ENCODE data around the gene GCK.

DNA sequence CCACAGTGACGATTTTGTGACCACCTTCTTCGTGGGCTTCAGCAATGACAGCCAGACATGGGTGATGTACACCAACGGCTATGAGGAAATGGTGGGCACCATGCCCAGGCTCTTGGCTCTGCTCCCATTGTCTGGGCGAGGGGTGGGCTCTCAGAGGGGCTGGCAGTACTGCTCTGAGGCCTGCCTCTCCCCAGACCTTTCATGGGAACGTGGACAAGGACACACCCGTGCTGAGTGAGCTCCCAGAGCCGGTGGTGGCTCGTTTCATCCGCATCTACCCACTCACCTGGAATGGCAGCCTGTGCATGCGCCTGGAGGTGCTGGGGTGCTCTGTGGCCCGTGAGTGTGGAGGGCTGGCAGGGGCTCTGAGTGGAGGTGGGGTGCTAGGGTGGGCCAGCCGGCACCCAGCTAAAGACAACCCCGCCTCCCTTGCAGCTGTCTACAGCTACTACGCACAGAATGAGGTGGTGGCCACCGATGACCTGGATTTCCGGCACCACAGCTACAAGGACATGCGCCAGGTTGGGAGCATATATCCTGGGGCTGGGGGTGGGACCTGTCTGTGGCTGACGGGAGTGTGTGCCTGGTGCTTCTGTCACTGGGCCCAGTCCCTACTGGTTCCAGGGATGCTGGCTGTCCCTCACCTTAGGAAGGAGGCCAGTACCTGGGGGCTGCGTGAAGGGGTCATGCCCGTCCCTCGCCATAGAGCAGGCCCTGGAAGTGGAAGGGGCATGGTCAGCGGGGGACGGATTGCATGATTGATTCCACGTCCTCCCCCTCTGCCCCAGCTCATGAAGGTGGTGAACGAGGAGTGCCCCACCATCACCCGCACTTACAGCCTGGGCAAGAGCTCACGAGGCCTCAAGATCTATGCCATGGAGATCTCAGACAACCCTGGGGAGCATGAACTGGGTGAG, 78.3 kb downstream of the GCK start:
- TF ChIP-seq, protein P1, sequence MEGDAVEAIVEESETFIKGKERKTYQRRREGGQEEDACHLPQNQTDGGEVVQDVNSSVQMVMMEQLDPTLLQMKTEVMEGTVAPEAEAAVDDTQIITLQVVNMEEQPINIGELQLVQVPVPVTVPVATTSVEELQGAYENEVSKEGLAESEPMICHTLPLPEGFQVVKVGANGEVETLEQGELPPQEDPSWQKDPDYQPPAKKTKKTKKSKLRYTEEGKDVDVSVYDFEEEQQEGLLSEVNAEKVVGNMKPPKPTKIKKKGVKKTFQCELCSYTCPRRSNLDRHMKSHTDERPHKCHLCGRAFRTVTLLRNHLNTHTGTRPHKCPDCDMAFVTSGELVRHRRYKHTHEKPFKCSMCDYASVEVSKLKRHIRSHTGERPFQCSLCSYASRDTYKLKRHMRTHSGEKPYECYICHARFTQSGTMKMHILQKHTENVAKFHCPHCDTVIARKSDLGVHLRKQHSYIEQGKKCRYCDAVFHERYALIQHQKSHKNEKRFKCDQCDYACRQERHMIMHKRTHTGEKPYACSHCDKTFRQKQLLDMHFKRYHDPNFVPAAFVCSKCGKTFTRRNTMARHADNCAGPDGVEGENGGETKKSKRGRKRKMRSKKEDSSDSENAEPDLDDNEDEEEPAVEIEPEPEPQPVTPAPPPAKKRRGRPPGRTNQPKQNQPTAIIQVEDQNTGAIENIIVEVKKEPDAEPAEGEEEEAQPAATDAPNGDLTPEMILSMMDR (IDR thresholded peaks at IDR 0.05; ENCODE audit: insufficient read depth, low read length, poor library complexity, severe bottlenecking), result no peak
- no peak for TF ChIP-seq EZH2phosphoT487 (conservative IDR thresholded peaks at IDR 0.05; ENCODE audit: low read length)
